Nephron (organoid): ENCODE results near the gene CCT7.

Experiments
- H3K27ac Mint-ChIP-seq, 3 experiments: 2 replicates each; pipeline ENCODE4 v1.8.0; 2020; ENCODE audit warnings: mixed read lengths in 3 of 3, mild to moderate bottlenecking in 2 of 3, moderate library complexity in 1 of 3
- H3K27me3 Mint-ChIP-seq: 2 replicates; pipeline ENCODE4 v1.8.0; 2021; ENCODE audit warnings: low read depth, mild to moderate bottlenecking, moderate library complexity, mixed read lengths
- H3K36me3 Mint-ChIP-seq: 2 replicates; pipeline ENCODE4 v1.8.0; 2020; ENCODE audit warnings: low read depth, mixed read lengths
- H3K4me1 Mint-ChIP-seq: 2 replicates; pipeline ENCODE4 v1.8.0; 2020; ENCODE audit warnings: mixed read lengths
- H3K4me3 Mint-ChIP-seq, 3 experiments: 2 replicates each; pipeline ENCODE4 v1.8.0; 2020; ENCODE audit warnings: mild to moderate bottlenecking in 3 of 3, mixed read lengths in 3 of 3, moderate library complexity in 2 of 3
- H3K9me3 Mint-ChIP-seq: 2 replicates; pipeline ENCODE4 v1.8.0; 2020; ENCODE audit warnings: mixed read lengths
- TF ChIP-seq, protein P1 (sequence below), 3 experiments: fragments of 200-600 bp; sonication (generic); IDR thresholded peaks; one replicate each; pipeline ENCODE4 v1.5.0; 2021; ENCODE audit warnings: antibody characterized with exemption in 3 of 3; ENCODE audit not compliant: unreplicated experiment in 3 of 3

Gene CCT7

DNA sequence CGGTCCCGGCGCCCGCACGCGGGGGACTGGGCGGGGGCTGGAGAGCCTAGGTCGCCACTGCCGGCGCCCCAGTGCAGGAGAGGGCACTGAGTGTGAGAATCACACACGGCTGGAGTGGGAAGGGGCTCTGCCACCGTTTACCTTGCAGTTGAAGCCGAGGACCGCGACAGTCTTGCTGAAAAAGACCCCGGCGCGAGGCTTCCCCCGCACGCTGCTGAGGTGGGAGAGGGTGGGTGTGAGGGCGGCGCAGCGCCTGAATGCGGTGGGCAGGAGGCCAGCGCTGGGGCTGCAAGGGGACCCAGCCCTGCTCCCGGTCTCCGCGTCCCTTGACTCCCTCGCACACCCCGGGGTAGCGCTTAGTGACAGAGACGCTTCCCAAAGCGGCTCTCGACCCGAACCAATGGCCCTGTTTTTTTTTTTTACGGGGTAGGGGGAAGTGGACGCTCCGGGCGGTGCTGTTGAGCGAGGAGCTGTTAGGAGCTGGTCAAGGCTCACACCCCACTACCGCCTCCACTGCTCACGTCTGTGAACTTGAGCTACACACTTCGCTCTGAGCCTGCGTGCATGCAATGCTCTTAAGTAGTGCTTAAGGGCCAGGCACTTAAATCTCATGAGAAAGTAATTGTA lies 30.9 kb upstream of the CCT7 start:
- Mint-ChIP-seq H3K27ac (no peak overlapping the region), H3K4me3 (peak overlapping the region in 2 of 3 experiments; percentile 30 to 50), H3K27me3 (peaks cover 96% of the 10 kb centered on the region), H3K9me3 (peaks cover 13% of the 10 kb centered on the region), H3K4me1 (no peaks in the 10 kb centered on the region), H3K36me3 (no peaks in the 10 kb centered on the region)
- TF ChIP-seq, protein P1, sequence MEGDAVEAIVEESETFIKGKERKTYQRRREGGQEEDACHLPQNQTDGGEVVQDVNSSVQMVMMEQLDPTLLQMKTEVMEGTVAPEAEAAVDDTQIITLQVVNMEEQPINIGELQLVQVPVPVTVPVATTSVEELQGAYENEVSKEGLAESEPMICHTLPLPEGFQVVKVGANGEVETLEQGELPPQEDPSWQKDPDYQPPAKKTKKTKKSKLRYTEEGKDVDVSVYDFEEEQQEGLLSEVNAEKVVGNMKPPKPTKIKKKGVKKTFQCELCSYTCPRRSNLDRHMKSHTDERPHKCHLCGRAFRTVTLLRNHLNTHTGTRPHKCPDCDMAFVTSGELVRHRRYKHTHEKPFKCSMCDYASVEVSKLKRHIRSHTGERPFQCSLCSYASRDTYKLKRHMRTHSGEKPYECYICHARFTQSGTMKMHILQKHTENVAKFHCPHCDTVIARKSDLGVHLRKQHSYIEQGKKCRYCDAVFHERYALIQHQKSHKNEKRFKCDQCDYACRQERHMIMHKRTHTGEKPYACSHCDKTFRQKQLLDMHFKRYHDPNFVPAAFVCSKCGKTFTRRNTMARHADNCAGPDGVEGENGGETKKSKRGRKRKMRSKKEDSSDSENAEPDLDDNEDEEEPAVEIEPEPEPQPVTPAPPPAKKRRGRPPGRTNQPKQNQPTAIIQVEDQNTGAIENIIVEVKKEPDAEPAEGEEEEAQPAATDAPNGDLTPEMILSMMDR (IDR thresholded peaks at IDR 0.05; ENCODE audit: unreplicated experiment in 3 of 3) = no peak

DNA sequence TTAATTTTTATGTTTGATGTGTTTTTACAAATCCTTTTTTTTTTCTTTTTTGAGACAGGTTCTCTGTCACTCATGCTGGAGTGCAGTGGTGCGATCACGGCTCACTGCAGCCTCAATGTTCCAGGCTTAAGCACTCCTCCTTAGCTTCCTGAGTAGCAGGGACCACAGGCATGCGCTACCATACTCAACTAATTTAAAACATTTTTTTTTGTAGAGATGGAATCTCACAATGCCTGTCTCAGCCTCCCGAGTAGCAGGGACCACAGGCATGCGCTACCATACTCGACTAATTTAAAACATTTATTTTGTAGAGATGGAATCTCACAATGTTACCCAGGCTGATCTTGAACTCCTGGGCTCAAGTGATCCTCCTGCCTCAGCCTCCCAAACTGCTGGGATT lies 28.5 kb upstream of the CCT7 start:
- H3K4me3 Mint-ChIP-seq = no peak overlapping the region
- H3K4me1 Mint-ChIP-seq = no peaks in the 10 kb centered on the region
- peaks cover 10% of the 10 kb centered on the region for H3K9me3 Mint-ChIP-seq
- TF ChIP-seq, protein P1 (IDR thresholded peaks at IDR 0.05; ENCODE audit: unreplicated experiment in 3 of 3) = no peak
- H3K36me3 Mint-ChIP-seq = no peaks in the 10 kb centered on the region
- H3K27me3 Mint-ChIP-seq = peaks cover 80% of the 10 kb centered on the region
- no peak overlapping the region for H3K27ac Mint-ChIP-seq

DNA sequence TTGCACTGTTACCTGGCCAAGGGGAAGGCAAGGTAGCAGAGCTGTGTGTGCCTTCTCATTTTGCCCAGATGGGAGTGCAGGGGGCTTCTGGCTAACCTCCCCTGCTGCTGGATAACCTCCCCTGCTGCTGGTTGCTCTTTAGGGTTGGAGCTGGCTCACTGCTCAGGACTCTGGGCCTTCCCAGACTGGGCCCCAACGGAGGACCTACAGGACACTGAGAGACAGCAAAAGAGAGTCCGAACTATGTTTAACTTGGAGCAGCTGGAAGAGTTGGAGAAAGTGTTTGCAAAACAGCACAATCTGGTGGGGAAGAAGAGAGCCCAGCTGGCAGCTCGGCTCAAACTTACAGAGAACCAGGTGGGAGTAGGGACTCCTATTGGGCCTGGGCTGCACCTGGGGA lies 25.9 kb upstream of the CCT7 start:
- Mint-ChIP-seq H3K27me3 (peaks cover 56% of the 10 kb centered on the region), H3K4me3 (no peak overlapping the region), H3K27ac (no peak overlapping the region), H3K9me3 (peaks cover 4% of the 10 kb centered on the region), H3K36me3 (no peaks in the 10 kb centered on the region), H3K4me1 (no peaks in the 10 kb centered on the region)
- TF ChIP-seq, protein P1 (IDR thresholded peaks at IDR 0.05; ENCODE audit: unreplicated experiment in 3 of 3) = no peak

DNA sequence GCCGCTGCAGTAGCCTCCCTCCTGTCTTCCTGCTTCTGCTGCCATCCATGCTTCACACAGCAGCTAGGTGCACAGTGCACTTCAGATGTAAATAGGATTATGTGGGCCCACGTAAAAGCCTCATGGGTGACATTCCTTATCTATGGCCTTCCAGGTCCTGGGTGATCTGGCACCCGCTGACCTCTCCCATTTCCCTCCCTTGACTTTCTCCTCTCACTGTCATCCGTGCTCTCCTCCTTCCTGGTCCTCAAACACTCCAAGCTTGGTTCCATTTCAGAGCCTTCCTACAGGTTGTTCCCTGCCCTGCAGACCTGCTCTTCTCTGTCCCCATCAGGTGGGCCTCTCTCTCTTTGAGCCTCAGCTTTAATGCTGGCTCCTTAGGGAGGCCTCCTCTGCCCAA lies 24.1 kb upstream of the CCT7 start:
- Mint-ChIP-seq H3K36me3 (no peaks in the 10 kb centered on the region), H3K9me3 (no peaks in the 10 kb centered on the region), H3K27me3 (peaks cover 38% of the 10 kb centered on the region), H3K4me1 (peaks cover 12% of the 10 kb centered on the region), H3K27ac (no peak overlapping the region), H3K4me3 (no peak overlapping the region)
- TF ChIP-seq, protein P1 (IDR thresholded peaks at IDR 0.05; ENCODE audit: unreplicated experiment in 3 of 3) = no peak

DNA sequence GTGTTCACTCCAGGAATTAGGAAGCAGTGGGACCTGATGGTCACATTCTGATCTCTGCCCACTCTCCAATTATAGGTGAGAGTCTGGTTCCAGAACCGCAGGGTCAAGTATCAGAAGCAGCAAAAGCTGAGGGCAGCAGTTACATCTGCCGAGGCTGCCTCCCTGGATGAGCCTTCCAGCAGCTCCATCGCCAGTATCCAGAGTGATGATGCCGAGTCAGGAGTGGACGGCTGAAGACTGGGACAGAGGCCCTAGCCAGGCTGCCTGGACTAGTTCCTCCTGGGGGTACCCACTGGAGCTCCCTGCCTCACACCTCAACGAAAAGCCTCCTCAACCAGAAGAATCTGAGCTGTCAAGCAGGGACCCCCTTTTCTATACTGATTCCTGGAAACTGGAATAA lies 23.4 kb upstream of the CCT7 start:
- Mint-ChIP-seq H3K9me3 (no peaks in the 10 kb centered on the region), H3K36me3 (no peaks in the 10 kb centered on the region), H3K4me1 (peaks cover 19% of the 10 kb centered on the region), H3K27me3 (peaks cover 31% of the 10 kb centered on the region), H3K27ac (no peak overlapping the region), H3K4me3 (no peak overlapping the region)
- TF ChIP-seq, protein P1 (IDR thresholded peaks at IDR 0.05; ENCODE audit: unreplicated experiment in 3 of 3) = no peak

DNA sequence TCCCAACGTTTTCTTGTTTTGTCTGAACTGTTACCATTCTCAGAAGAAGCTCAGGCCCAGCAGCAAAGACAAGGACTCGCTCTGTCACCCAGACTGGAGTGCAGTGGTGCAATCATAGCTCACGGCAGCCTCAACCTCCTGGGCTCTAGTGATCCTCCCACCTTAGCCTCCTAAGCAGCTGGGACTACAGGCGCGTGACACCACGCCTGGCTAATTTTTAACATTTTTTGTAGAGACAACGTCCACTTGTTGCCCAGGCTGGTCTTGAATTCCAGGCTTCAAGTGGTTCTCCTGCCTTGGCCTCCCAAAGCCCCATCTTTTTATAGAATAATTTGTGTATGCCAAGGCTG lies 22.0 kb upstream of the CCT7 start:
- H3K36me3 Mint-ChIP-seq = no peaks in the 10 kb centered on the region
- H3K4me3 Mint-ChIP-seq = no peak overlapping the region
- TF ChIP-seq, protein P1 (IDR thresholded peaks at IDR 0.05; ENCODE audit: unreplicated experiment in 3 of 3) = no peak
- peaks cover 20% of the 10 kb centered on the region for H3K27me3 Mint-ChIP-seq
- H3K4me1 Mint-ChIP-seq = peaks cover 20% of the 10 kb centered on the region
- H3K9me3 Mint-ChIP-seq = no peaks in the 10 kb centered on the region
- H3K27ac Mint-ChIP-seq = peak overlapping the region in 1 of 3 experiments; percentile 68
